Dendritic cell treated with granulocyte-macrophage colony-stimulating factor and Interleukin-4, amounts not matched to agents 40 ng/mL and 50 ng/mL, for 4 days (primary cell): ENCODE measurements around the gene LHFPL2.

Source experiments
- H3K27ac Mint-ChIP-seq: one replicate; pipeline ENCODE4 v1.8.0; 2022; ENCODE audit warnings: mild to moderate bottlenecking, mixed read lengths
- H3K27me3 Mint-ChIP-seq: one replicate; pipeline ENCODE4 v1.8.0; 2022; ENCODE audit warnings: mild to moderate bottlenecking, mixed read lengths
- H3K36me3 Mint-ChIP-seq: one replicate; pipeline ENCODE4 v1.8.0; 2022; ENCODE audit warnings: low read depth, mixed read lengths
- H3K4me1 Mint-ChIP-seq: one replicate; pipeline ENCODE4 v1.8.0; 2022; ENCODE audit warnings: low read depth, mixed read lengths
- H3K4me3 Mint-ChIP-seq: one replicate; pipeline ENCODE4 v1.8.0; 2022; ENCODE audit warnings: mild to moderate bottlenecking, moderate library complexity, mixed read lengths
- H3K9me3 Mint-ChIP-seq: one replicate; pipeline ENCODE4 v1.8.0; 2022; ENCODE audit warnings: mixed read lengths
- intact Hi-C: fragments of 100-400 bp; cut with micrococcal nuclease; formaldehyde crosslinking; loops from one replicate; pipeline ENCODE4 v1.15.0; 2022

Gene LHFPL2

GRCh38 chr5:78537411-78537810 lies 111.2 kb downstream of the LHFPL2 start:
- Mint-ChIP-seq H3K4me1 (peaks cover 97% of the 10 kb centered on the region), H3K27ac (peak overlapping the region; percentile 99)
- intact Hi-C loops = loop anchor here (5.0 kb wide), 1 partner anchor 65 kb away; no protein-coding TSS in a partner anchor

GRCh38 chr5:78536661-78537196 lies 111.8 kb downstream of the LHFPL2 start:
- Mint-ChIP-seq H3K36me3 (peaks cover 53% of the 10 kb centered on the region), H3K27me3 (no peaks in the 10 kb centered on the region), H3K4me1 (peaks cover 96% of the 10 kb centered on the region), H3K27ac (peak overlapping the region; percentile 99), H3K4me3 (no peak overlapping the region), H3K9me3 (no peaks in the 10 kb centered on the region)
- intact Hi-C loops = loop anchor here (5.0 kb wide), 1 partner anchor 64 kb away; no protein-coding TSS in a partner anchor

More at GRCh38 chr5:78537411-78537810, 111.2 kb downstream of the LHFPL2 start:
- no peak overlapping the region for H3K4me3 Mint-ChIP-seq
- H3K9me3 Mint-ChIP-seq = no peaks in the 10 kb centered on the region
- H3K27me3 Mint-ChIP-seq = no peaks in the 10 kb centered on the region
- H3K36me3 Mint-ChIP-seq = peaks cover 54% of the 10 kb centered on the region

GRCh38 chr5:78534905-78535200 lies 113.7 kb downstream of the LHFPL2 start:
- intact Hi-C loops = loop anchor here (5.0 kb wide), 1 partner anchor 63 kb away; no protein-coding TSS in a partner anchor
- H3K36me3 Mint-ChIP-seq = peaks cover 55% of the 10 kb centered on the region
- peaks cover 90% of the 10 kb centered on the region for H3K4me1 Mint-ChIP-seq
- H3K9me3 Mint-ChIP-seq = no peaks in the 10 kb centered on the region
- H3K4me3 Mint-ChIP-seq = peak overlapping the region; percentile 49
- peak overlapping the region; percentile 99 for H3K27ac Mint-ChIP-seq
- no peaks in the 10 kb centered on the region for H3K27me3 Mint-ChIP-seq

- Mint-ChIP-seq H3K4me3 (peak overlapping the region; percentile 49), H3K9me3 (no peaks in the 10 kb centered on the region), H3K36me3 (peaks cover 51% of the 10 kb centered on the region), H3K4me1 (peaks cover 84% of the 10 kb centered on the region), H3K27me3 (no peaks in the 10 kb centered on the region), H3K27ac (peak overlapping the region; percentile 99)
- intact Hi-C loops = no loop called here
Observed at GRCh38 chr5:78534148-78534904, 114.2 kb downstream of the LHFPL2 start.

GRCh38 chr5:78533356-78533755 lies 115.2 kb downstream of the LHFPL2 start:
- intact Hi-C loops = no loop called here
- Mint-ChIP-seq H3K27me3 (no peaks in the 10 kb centered on the region), H3K9me3 (no peaks in the 10 kb centered on the region), H3K27ac (peak overlapping the region; percentile 99), H3K4me1 (peaks cover 80% of the 10 kb centered on the region), H3K36me3 (peaks cover 42% of the 10 kb centered on the region), H3K4me3 (peak overlapping the region; percentile 49)

GRCh38 chr5:78530342-78531096 lies 118.1 kb downstream of the LHFPL2 start:
- Mint-ChIP-seq H3K4me1 (peaks cover 80% of the 10 kb centered on the region), H3K27me3 (no peaks in the 10 kb centered on the region), H3K4me3 (no peak overlapping the region), H3K27ac (peak overlapping the region; percentile 22), H3K36me3 (peaks cover 36% of the 10 kb centered on the region), H3K9me3 (no peaks in the 10 kb centered on the region)
- intact Hi-C loops = no loop called here

GRCh38 chr5:78527925-78528324 lies 120.6 kb downstream of the LHFPL2 start:
- intact Hi-C loops = loop anchor here (2.0 to 5.0 kb wide), 3 partner anchors 13 to 166 kb away; partner anchors contain the start of gene SCAMP1
- H3K36me3 Mint-ChIP-seq = peaks cover 33% of the 10 kb centered on the region
- peak overlapping the region; percentile 92 for H3K27ac Mint-ChIP-seq
- H3K4me1 Mint-ChIP-seq = peaks cover 74% of the 10 kb centered on the region
- H3K4me3 Mint-ChIP-seq = no peak overlapping the region
- no peaks in the 10 kb centered on the region for H3K27me3 Mint-ChIP-seq
- H3K9me3 Mint-ChIP-seq = no peaks in the 10 kb centered on the region

GRCh38 chr5:78527054-78527859 lies 121.3 kb downstream of the LHFPL2 start:
- H3K36me3 Mint-ChIP-seq = peaks cover 39% of the 10 kb centered on the region
- peak overlapping the region; percentile 6 for H3K4me3 Mint-ChIP-seq
- H3K9me3 Mint-ChIP-seq = no peaks in the 10 kb centered on the region
- H3K27me3 Mint-ChIP-seq = no peaks in the 10 kb centered on the region
- H3K27ac Mint-ChIP-seq = peak overlapping the region; percentile 92
- H3K4me1 Mint-ChIP-seq = peaks cover 68% of the 10 kb centered on the region
- intact Hi-C loops = loop anchor here (2.0 to 5.0 kb wide), 3 partner anchors 14 to 165 kb away; partner anchors contain the start of gene SCAMP1

GRCh38 chr5:78526049-78526525 lies 122.5 kb downstream of the LHFPL2 start:
- peak overlapping the region; percentile 92 for H3K27ac Mint-ChIP-seq
- H3K27me3 Mint-ChIP-seq = no peaks in the 10 kb centered on the region
- H3K9me3 Mint-ChIP-seq = no peaks in the 10 kb centered on the region
- intact Hi-C loops = loop anchor here (2.0 to 5.0 kb wide), 3 partner anchors 15 to 164 kb away; partner anchors contain the start of gene SCAMP1
- H3K4me3 Mint-ChIP-seq = no peak overlapping the region
- H3K4me1 Mint-ChIP-seq = peaks cover 64% of the 10 kb centered on the region
- peaks cover 31% of the 10 kb centered on the region for H3K36me3 Mint-ChIP-seq

- Mint-ChIP-seq H3K4me3 (no peak overlapping the region), H3K36me3 (peaks cover 31% of the 10 kb centered on the region), H3K9me3 (no peaks in the 10 kb centered on the region), H3K27me3 (no peaks in the 10 kb centered on the region), H3K27ac (peak overlapping the region; percentile 69), H3K4me1 (peaks cover 76% of the 10 kb centered on the region)
- intact Hi-C loops = no loop called here
Observed at GRCh38 chr5:78523314-78524193, 125.0 kb downstream of the LHFPL2 start.

GRCh38 chr5:78522476-78523260 lies 125.9 kb downstream of the LHFPL2 start:
- no peaks in the 10 kb centered on the region for H3K27me3 Mint-ChIP-seq
- H3K36me3 Mint-ChIP-seq = peaks cover 31% of the 10 kb centered on the region
- intact Hi-C loops = no loop called here
- H3K4me3 Mint-ChIP-seq = no peak overlapping the region
- no peaks in the 10 kb centered on the region for H3K9me3 Mint-ChIP-seq
- peak overlapping the region; percentile 69 for H3K27ac Mint-ChIP-seq
- peaks cover 70% of the 10 kb centered on the region for H3K4me1 Mint-ChIP-seq

GRCh38 chr5:78521455-78521854 lies 127.1 kb downstream of the LHFPL2 start:
- intact Hi-C loops = no loop called here
- H3K4me1 Mint-ChIP-seq = peaks cover 64% of the 10 kb centered on the region
- no peak overlapping the region for H3K4me3 Mint-ChIP-seq
- peaks cover 39% of the 10 kb centered on the region for H3K36me3 Mint-ChIP-seq
- H3K27me3 Mint-ChIP-seq = no peaks in the 10 kb centered on the region
- no peak overlapping the region for H3K27ac Mint-ChIP-seq
- no peaks in the 10 kb centered on the region for H3K9me3 Mint-ChIP-seq
